ENCODE data around the gene LARP1. TPM values are rescaled to one million over a fixed set of nuclear protein-coding genes. Genes with fewer than 3 reads are reported as not detected.
A peak's percentile ranks its signal among the peaks of the same experiment; 100 is the strongest.

Gene LARP1
- total and polyA plus RNA-seq, 4 donors = 26.0 to 74.1 (median 32.6) TPM

DNA sequence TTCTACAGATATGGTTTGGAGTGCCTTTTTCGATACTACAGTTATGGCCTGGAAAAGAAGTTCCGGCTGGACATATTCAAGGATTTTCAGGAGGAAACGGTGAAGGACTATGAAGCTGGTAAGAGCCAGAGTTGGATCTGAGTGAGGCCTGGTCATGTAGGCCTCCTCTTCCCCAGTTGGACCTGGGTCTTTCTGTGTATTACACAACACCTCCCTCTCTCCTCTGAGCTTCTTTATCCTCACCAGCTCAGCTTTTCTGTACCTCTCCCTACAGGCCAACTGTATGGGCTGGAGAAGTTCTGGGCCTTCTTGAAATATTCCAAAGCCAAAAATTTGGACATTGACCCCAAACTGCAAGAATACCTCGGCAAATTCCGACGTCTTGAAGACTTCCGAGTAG is 56.1 kb downstream of the LARP1 start (continued):
- TF ChIP-seq RXRA (IDR thresholded peaks at IDR 0.05) (no peak), GABPA (IDR thresholded peaks at IDR 0.05 in 1 of 2, conservative IDR thresholded peaks at IDR 0.05 in 1 of 2) (no peak)
- TF ChIP-seq, protein P1, sequence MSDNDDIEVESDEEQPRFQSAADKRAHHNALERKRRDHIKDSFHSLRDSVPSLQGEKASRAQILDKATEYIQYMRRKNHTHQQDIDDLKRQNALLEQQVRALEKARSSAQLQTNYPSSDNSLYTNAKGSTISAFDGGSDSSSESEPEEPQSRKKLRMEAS (IDR thresholded peaks at IDR 0.05) = no peak

DNA sequence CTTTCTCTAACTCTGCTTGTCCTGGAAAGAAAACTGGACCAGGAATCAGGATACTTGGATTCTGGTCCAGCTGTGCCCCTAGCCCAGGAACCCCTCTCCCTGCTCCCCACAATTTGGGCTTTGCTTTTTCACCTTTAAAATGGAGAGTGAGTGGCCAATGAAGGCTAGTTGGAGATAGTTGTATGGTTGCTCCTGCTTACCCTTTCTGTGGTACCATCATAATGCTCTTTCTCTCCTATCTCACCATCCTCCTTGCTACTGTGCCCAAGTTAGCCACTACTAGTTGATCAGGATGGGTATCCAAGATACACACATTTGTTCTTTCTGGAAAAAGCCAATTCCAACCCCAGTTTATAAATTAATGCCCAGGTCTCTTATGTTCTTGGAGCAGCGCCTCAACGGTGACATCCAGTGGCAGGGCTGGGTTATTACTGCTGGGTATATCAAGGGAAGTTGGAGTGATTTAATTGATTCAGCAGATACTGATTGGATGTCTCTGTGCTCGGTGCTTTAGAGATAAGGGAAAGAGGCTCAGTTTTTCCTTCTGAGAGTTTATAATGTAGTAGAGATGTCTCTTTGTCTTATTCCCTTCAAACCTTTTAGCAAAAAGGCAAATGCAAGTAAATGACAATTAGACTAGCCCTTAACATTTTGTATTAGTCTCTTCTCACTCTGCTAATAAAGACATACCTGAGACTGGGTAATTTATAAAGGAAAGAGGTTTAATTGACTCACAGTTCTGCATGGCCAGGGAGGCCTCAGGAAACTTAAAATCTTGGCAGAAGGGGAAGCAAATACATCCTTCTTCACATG is 56.7 kb downstream of the LARP1 start:
- Histone ChIP-seq H3K9ac (ENCODE audit: low read depth in 1 of 2, low read length in 2 of 2) (no peak overlapping the region), H3K4me1 (ENCODE audit: control insufficient read depth in 4 of 4, insufficient read depth in 4 of 4, low read length in 3 of 4) (peaks cover 3 to 29% (median 20%) of the 10 kb centered on the region in 4 donors), H3K36me3 (ENCODE audit: control insufficient read depth in 4 of 4, insufficient read depth in 3 of 4, low read depth in 1 of 4, low read length in 3 of 4) (peaks cover 2 to 46% (median 37%) of the 10 kb centered on the region in 4 donors), H3K27ac (ENCODE audit: low read depth in 1 of 2, low read length in 2 of 2) (no peak overlapping the region), H3K9me3 (ENCODE audit: control insufficient read depth in 4 of 4, low read length in 3 of 4) (no peaks in the 10 kb centered on the region), H3K4me3 (ENCODE audit: low read depth in 1 of 3, low read length in 3 of 3) (no peak overlapping the region), H3K27me3 (ENCODE audit: control insufficient read depth in 4 of 4, insufficient read depth in 4 of 4, low read length in 3 of 4) (no peaks in the 10 kb centered on the region)
- peak; percentile 75 for DNase-seq (ENCODE audit: low spot score)
- WGBS = 30% methylated on average over 3 of the region's 3 CpGs
- TF ChIP-seq FOXA1 (IDR thresholded peaks at IDR 0.05) = no peak
- TF ChIP-seq, protein P2, sequence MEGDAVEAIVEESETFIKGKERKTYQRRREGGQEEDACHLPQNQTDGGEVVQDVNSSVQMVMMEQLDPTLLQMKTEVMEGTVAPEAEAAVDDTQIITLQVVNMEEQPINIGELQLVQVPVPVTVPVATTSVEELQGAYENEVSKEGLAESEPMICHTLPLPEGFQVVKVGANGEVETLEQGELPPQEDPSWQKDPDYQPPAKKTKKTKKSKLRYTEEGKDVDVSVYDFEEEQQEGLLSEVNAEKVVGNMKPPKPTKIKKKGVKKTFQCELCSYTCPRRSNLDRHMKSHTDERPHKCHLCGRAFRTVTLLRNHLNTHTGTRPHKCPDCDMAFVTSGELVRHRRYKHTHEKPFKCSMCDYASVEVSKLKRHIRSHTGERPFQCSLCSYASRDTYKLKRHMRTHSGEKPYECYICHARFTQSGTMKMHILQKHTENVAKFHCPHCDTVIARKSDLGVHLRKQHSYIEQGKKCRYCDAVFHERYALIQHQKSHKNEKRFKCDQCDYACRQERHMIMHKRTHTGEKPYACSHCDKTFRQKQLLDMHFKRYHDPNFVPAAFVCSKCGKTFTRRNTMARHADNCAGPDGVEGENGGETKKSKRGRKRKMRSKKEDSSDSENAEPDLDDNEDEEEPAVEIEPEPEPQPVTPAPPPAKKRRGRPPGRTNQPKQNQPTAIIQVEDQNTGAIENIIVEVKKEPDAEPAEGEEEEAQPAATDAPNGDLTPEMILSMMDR (IDR thresholded peaks at IDR 0.05; ENCODE audit: low read depth, low read length, missing input control) = peak; percentile 92
- TF ChIP-seq HNF4G (IDR thresholded peaks at IDR 0.05) = no peak
- TF ChIP-seq RAD21 (IDR thresholded peaks at IDR 0.05) = peak; percentile 96 to 98
- TF ChIP-seq, protein P3, sequence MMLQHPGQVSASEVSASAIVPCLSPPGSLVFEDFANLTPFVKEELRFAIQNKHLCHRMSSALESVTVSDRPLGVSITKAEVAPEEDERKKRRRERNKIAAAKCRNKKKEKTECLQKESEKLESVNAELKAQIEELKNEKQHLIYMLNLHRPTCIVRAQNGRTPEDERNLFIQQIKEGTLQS (IDR thresholded peaks at IDR 0.05) = no peak
- no peak for TF ChIP-seq HNF4A (conservative IDR thresholded peaks at IDR 0.05)
- no peak for TF ChIP-seq EGR1 (IDR thresholded peaks at IDR 0.05; ENCODE audit: low read depth in 2 of 2)
- no peak for TF ChIP-seq SP1 (IDR thresholded peaks at IDR 0.05)
- TF ChIP-seq YY1 (IDR thresholded peaks at IDR 0.05) = no peak
- no peak for TF ChIP-seq GABPA (IDR thresholded peaks at IDR 0.05 in 1 of 2, conservative IDR thresholded peaks at IDR 0.05 in 1 of 2)

DNA sequence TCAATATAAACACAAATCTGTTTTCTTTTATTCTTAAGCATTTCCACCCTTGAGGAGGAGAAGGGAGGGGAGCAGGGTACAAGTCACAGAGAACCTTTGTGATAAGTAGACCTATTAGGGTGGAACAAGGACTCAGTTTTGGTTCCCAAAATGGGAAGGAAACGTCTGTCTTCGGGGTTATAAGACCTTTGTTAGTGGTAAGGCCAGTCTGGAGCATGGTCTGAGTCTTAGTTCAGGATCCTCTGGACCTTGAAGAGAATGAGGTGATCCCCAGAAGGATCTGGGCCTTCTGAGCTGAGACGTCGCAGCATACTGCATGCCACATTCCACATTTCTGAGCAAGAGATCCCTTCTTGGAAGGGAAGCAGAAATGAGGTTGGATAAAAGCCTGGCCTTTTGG is 58.0 kb downstream of the LARP1 start:
- H3K27ac ChIP-seq (ENCODE audit: low read depth in 1 of 2, low read length in 2 of 2) = no peak overlapping the region
- no peak overlapping the region for H3K9ac ChIP-seq (ENCODE audit: low read depth in 1 of 2, low read length in 2 of 2)
- H3K36me3 ChIP-seq (ENCODE audit: control insufficient read depth in 4 of 4, insufficient read depth in 3 of 4, low read depth in 1 of 4, low read length in 3 of 4) = peaks cover 2 to 46% (median 35%) of the 10 kb centered on the region in 4 donors
- 88% methylated on average over 4 of the region's 4 CpGs for WGBS
- TF ChIP-seq FOXA2 (IDR thresholded peaks at IDR 0.05) (no peak), RAD21 (IDR thresholded peaks at IDR 0.05) (no peak), TAF1 (conservative IDR thresholded peaks at IDR 0.05) (no peak), RXRA (IDR thresholded peaks at IDR 0.05) (no peak), EGR1 (IDR thresholded peaks at IDR 0.05; ENCODE audit: low read depth in 2 of 2) (no peak), JUND (IDR thresholded peaks at IDR 0.05) (no peak), HNF4G (IDR thresholded peaks at IDR 0.05) (no peak), HNF4A (conservative IDR thresholded peaks at IDR 0.05) (no peak), SP1 (IDR thresholded peaks at IDR 0.05) (no peak), FOXA1 (IDR thresholded peaks at IDR 0.05) (no peak), NR2F2 (IDR thresholded peaks at IDR 0.05) (no peak)
- TF ChIP-seq, protein P3 (IDR thresholded peaks at IDR 0.05) = no peak
- TF ChIP-seq, protein P1 (IDR thresholded peaks at IDR 0.05) = no peak
- TF ChIP-seq, protein P4, sequence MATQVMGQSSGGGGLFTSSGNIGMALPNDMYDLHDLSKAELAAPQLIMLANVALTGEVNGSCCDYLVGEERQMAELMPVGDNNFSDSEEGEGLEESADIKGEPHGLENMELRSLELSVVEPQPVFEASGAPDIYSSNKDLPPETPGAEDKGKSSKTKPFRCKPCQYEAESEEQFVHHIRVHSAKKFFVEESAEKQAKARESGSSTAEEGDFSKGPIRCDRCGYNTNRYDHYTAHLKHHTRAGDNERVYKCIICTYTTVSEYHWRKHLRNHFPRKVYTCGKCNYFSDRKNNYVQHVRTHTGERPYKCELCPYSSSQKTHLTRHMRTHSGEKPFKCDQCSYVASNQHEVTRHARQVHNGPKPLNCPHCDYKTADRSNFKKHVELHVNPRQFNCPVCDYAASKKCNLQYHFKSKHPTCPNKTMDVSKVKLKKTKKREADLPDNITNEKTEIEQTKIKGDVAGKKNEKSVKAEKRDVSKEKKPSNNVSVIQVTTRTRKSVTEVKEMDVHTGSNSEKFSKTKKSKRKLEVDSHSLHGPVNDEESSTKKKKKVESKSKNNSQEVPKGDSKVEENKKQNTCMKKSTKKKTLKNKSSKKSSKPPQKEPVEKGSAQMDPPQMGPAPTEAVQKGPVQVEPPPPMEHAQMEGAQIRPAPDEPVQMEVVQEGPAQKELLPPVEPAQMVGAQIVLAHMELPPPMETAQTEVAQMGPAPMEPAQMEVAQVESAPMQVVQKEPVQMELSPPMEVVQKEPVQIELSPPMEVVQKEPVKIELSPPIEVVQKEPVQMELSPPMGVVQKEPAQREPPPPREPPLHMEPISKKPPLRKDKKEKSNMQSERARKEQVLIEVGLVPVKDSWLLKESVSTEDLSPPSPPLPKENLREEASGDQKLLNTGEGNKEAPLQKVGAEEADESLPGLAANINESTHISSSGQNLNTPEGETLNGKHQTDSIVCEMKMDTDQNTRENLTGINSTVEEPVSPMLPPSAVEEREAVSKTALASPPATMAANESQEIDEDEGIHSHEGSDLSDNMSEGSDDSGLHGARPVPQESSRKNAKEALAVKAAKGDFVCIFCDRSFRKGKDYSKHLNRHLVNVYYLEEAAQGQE (IDR thresholded peaks at IDR 0.05) = no peak
- no peaks in the 10 kb centered on the region for H3K27me3 ChIP-seq (ENCODE audit: control insufficient read depth in 4 of 4, insufficient read depth in 4 of 4, low read length in 3 of 4)
- no peak for DNase-seq (ENCODE audit: low spot score)
- H3K4me1 ChIP-seq (ENCODE audit: control insufficient read depth in 4 of 4, insufficient read depth in 4 of 4, low read length in 3 of 4) = peaks cover 3 to 29% (median 20%) of the 10 kb centered on the region in 4 donors
- no peaks in the 10 kb centered on the region for H3K9me3 ChIP-seq (ENCODE audit: control insufficient read depth in 4 of 4, low read length in 3 of 4)
- H3K4me3 ChIP-seq (ENCODE audit: low read depth in 1 of 3, low read length in 3 of 3) = no peak overlapping the region

Measured in liver (tissue), 9 donors.